ENCODE data around the gene PARD3.

The PARD3 gene

GRCh38 chr10:34299105-34299611 is 515.9 kb downstream of the PARD3 start:
- DNase-seq (ENCODE audit: low read depth) = no peak
- H3K4me3 ChIP-seq (ENCODE audit: low read depth, low read length) = no peak overlapping the region
- in situ Hi-C loops (cut with HindIII; ENCODE audit: low sequenced_read_pairs) = no loop called here
- TF ChIP-seq, protein P1, sequence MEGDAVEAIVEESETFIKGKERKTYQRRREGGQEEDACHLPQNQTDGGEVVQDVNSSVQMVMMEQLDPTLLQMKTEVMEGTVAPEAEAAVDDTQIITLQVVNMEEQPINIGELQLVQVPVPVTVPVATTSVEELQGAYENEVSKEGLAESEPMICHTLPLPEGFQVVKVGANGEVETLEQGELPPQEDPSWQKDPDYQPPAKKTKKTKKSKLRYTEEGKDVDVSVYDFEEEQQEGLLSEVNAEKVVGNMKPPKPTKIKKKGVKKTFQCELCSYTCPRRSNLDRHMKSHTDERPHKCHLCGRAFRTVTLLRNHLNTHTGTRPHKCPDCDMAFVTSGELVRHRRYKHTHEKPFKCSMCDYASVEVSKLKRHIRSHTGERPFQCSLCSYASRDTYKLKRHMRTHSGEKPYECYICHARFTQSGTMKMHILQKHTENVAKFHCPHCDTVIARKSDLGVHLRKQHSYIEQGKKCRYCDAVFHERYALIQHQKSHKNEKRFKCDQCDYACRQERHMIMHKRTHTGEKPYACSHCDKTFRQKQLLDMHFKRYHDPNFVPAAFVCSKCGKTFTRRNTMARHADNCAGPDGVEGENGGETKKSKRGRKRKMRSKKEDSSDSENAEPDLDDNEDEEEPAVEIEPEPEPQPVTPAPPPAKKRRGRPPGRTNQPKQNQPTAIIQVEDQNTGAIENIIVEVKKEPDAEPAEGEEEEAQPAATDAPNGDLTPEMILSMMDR (IDR thresholded peaks at IDR 0.05; ENCODE audit: low read depth, low read length, missing control alignments) = no peak

GRCh38 chr10:34298346-34298818 is 516.7 kb downstream of the PARD3 start:
- TF ChIP-seq, protein P1 (IDR thresholded peaks at IDR 0.05; ENCODE audit: low read depth, low read length, missing control alignments) = no peak
- DNase-seq (ENCODE audit: low read depth) = no peak
- no peak overlapping the region for H3K4me3 ChIP-seq (ENCODE audit: low read depth, low read length)
- in situ Hi-C loops (cut with HindIII; ENCODE audit: low sequenced_read_pairs) = no loop called here

- in situ Hi-C loops (cut with HindIII; ENCODE audit: low sequenced_read_pairs) = no loop called here
Measured at GRCh38 chr10:34297541-34298345, 517.4 kb downstream of the PARD3 start.

DNA sequence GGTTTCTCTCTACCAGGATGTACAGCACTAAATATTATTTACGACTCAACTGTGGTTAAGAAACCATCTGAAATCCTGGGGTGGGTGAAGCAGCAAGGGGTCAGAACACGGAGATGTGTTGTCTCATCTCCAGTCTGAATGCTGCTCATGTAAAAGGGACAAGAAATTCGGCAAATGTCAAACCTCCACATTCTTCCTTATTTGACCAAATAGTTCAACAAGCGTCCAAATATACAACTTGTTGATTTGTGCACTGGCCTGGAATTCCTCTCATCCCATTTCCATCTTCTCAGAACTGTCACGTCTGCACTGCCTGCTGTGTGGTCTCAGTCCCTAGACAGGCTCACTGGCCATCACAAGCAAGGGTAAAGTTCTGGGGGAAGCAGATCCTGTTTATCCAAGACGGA is 520.0 kb downstream of the PARD3 start:
- TF ChIP-seq, protein P1 (IDR thresholded peaks at IDR 0.05; ENCODE audit: low read depth, low read length, missing control alignments) = no peak
- in situ Hi-C loops (cut with HindIII; ENCODE audit: low sequenced_read_pairs) = no loop called here
- peak; percentile 59 for DNase-seq (ENCODE audit: low read depth)
- H3K4me3 ChIP-seq (ENCODE audit: low read depth, low read length) = no peak overlapping the region

More at GRCh38 chr10:34297541-34298345, 517.4 kb downstream of the PARD3 start:
- TF ChIP-seq, protein P1 (IDR thresholded peaks at IDR 0.05; ENCODE audit: low read depth, low read length, missing control alignments) = no peak
- no peak for DNase-seq (ENCODE audit: low read depth)
- H3K4me3 ChIP-seq (ENCODE audit: low read depth, low read length) = no peak overlapping the region

DNA sequence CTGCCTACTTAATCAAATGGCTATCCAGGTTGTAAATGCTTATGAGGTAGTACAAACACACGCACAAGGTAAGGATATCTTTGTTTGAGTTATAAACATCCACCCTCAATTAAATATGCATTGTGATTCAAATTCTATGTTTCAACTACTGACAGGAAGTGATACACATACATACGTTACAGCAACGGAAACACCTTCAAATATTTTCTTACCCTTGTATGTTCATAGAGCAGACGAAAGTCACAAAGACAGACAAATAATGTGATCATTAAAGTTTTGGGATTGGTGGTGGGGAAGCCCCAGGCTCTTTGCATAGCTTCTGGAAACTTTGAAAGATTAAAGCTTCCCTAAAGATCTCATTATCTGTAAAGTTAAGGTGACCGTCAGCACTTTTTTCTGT is 521.0 kb downstream of the PARD3 start:
- in situ Hi-C loops (cut with HindIII; ENCODE audit: low sequenced_read_pairs) = loop anchor here (5.0 kb wide), 1 partner anchor 78 kb away; no protein-coding TSS in a partner anchor
- no peak for DNase-seq (ENCODE audit: low read depth)
- TF ChIP-seq, protein P1 (IDR thresholded peaks at IDR 0.05; ENCODE audit: low read depth, low read length, missing control alignments) = no peak
- H3K4me3 ChIP-seq (ENCODE audit: low read depth, low read length) = no peak overlapping the region

- no peak overlapping the region for H3K4me3 ChIP-seq (ENCODE audit: low read depth, low read length)
- TF ChIP-seq, protein P1 (IDR thresholded peaks at IDR 0.05; ENCODE audit: low read depth, low read length, missing control alignments) = no peak
- in situ Hi-C loops (cut with HindIII; ENCODE audit: low sequenced_read_pairs) = loop anchor here (5.0 kb wide), 1 partner anchor 80 kb away; no protein-coding TSS in a partner anchor
- DNase-seq (ENCODE audit: low read depth) = no peak
Measured at GRCh38 chr10:34292675-34293074, 522.4 kb downstream of the PARD3 start.
